Measurements from ENCODE around the gene UNC13A. TPM values are rescaled to one million over a fixed set of nuclear protein-coding genes. Genes with fewer than 3 reads are reported as not detected.
"Not testable (repeated sequence)": the region's sequence is repeated elsewhere in the genome, so short reads cannot be mapped to it uniquely, and the experiment has no call there.

UNC13A gene
- total RNA-seq, 1 donor from 2014 or later, result 0.04 TPM

GRCh38 chr19:17576758-17577456 lies 111.2 kb downstream of the UNC13A start:
- TF ChIP-seq CTCF (IDR thresholded peaks at IDR 0.05), result no peak
- CTCF ChIA-PET, result interaction anchor here (0.8 kb wide), 1 partner anchor 110 kb away, joined by 3 read pairs; no protein-coding TSS in a partner anchor
- intact Hi-C loops (cut with micrococcal nuclease), result no loop called here
- no peak overlapping the region for H3K4me3 Mint-ChIP-seq
- no peak for DNase-seq
- no peak for ATAC-seq (ENCODE audit: low read depth)
- POLR2A ChIA-PET, result no interaction called here
- H3K9me3 Mint-ChIP-seq, result no peaks in the 10 kb centered on the region
- no peak overlapping the region for H3K27ac Mint-ChIP-seq
- no peaks in the 10 kb centered on the region for H3K27me3 Mint-ChIP-seq
- peaks cover 79% of the 10 kb centered on the region for H3K36me3 Mint-ChIP-seq (ENCODE audit: low read depth)
- H3K4me1 Mint-ChIP-seq, result peaks cover 8% of the 10 kb centered on the region

- H3K27ac Mint-ChIP-seq, result no peak overlapping the region
- ATAC-seq (ENCODE audit: low read depth) (no peak), DNase-seq (no peak)
- H3K4me3 Mint-ChIP-seq, result no peak overlapping the region
- H3K4me1 Mint-ChIP-seq, result peaks cover 8% of the 10 kb centered on the region
- peaks cover 77% of the 10 kb centered on the region for H3K36me3 Mint-ChIP-seq (ENCODE audit: low read depth)
- intact Hi-C loops (cut with micrococcal nuclease), result no loop called here
- TF ChIP-seq CTCF (IDR thresholded peaks at IDR 0.05), result no peak
- CTCF ChIA-PET, result interaction anchor here (0.8 to 4.7 kb wide), 3 partner anchors 81 to 190 kb away, joined by 3 to 37 read pairs (median 3); no protein-coding TSS in a partner anchor
- H3K27me3 Mint-ChIP-seq, result no peaks in the 10 kb centered on the region
- POLR2A ChIA-PET, result interaction anchor here (0.6 to 0.7 kb wide), 2 partner anchors 8 to 144 kb away, joined by 3 to 5 read pairs; no protein-coding TSS in a partner anchor
- no peaks in the 10 kb centered on the region for H3K9me3 Mint-ChIP-seq
Measured at GRCh38 chr19:17575871-17576757, 112.0 kb downstream of the UNC13A start.

GRCh38 chr19:17572638-17573037 lies 115.5 kb downstream of the UNC13A start:
- CTCF ChIA-PET, result interaction anchor here (0.9 to 4.7 kb wide), 6 partner anchors 15 to 282 kb away, joined by 3 to 37 read pairs (median 4); no protein-coding TSS in a partner anchor
- Mint-ChIP-seq H3K27ac (no peak overlapping the region), H3K4me1 (peaks cover 3% of the 10 kb centered on the region), H3K27me3 (no peaks in the 10 kb centered on the region), H3K9me3 (no peaks in the 10 kb centered on the region), H3K4me3 (no peak overlapping the region), H3K36me3 (ENCODE audit: low read depth) (peaks cover 69% of the 10 kb centered on the region)
- ATAC-seq (ENCODE audit: low read depth) (no peak), DNase-seq (no peak)
- TF ChIP-seq CTCF (IDR thresholded peaks at IDR 0.05), result no peak
- POLR2A ChIA-PET, result no interaction called here
- intact Hi-C loops (cut with micrococcal nuclease), result loop anchor here (5.0 kb wide), 2 partner anchors 45 to 285 kb away; partner anchors contain the start of gene RPL18A

- ATAC-seq (ENCODE audit: low read depth), result no peak
- Mint-ChIP-seq H3K4me3 (no peak overlapping the region), H3K36me3 (ENCODE audit: low read depth) (peaks cover 70% of the 10 kb centered on the region), H3K4me1 (peaks cover 3% of the 10 kb centered on the region), H3K9me3 (no peaks in the 10 kb centered on the region), H3K27me3 (no peaks in the 10 kb centered on the region), H3K27ac (no peak overlapping the region)
- ChIA-PET CTCF (no interaction called here), POLR2A (no interaction called here)
- intact Hi-C loops (cut with micrococcal nuclease), result loop anchor here (5.0 kb wide), 2 partner anchors 43 to 287 kb away; partner anchors contain the start of gene RPL18A
- no peak for TF ChIP-seq CTCF (IDR thresholded peaks at IDR 0.05)
- no peak for DNase-seq
Measured at GRCh38 chr19:17570791-17571190, 117.4 kb downstream of the UNC13A start.

- H3K27me3 Mint-ChIP-seq; H3K4me1 Mint-ChIP-seq; CTCF ChIA-PET; DNase-seq; H3K9me3 Mint-ChIP-seq; H3K27ac Mint-ChIP-seq; POLR2A ChIA-PET; H3K4me3 Mint-ChIP-seq; ATAC-seq (ENCODE audit: low read depth): not testable (repeated sequence)
- H3K36me3 Mint-ChIP-seq (ENCODE audit: low read depth), result peaks cover 72% of the 10 kb centered on the region
- intact Hi-C loops (cut with micrococcal nuclease), result loop anchor here (5.0 kb wide), 2 partner anchors 43 to 287 kb away; partner anchors contain the start of gene RPL18A
Measured at GRCh38 chr19:17570291-17570690, 117.9 kb downstream of the UNC13A start.
